Stomach (tissue), 9 donors: ENCODE data around the gene EIF3J. TPM values are rescaled to one million over a fixed set of nuclear protein-coding genes. Genes with fewer than 3 reads are reported as not detected.

Experiments used
- DNase-seq, 2 donors: peaks; one replicate each; pipeline versions ENCODE4 v3.0.0 to v3.0.0-alpha.2; 2013 to 2019
- H3K27ac ChIP-seq, 5 donors: fragments of 200-600 bp in 4 of 5; sonication (generic) in 4 of 5; one replicate each; pipeline ENCODE4 v1.5.1; 2013 to 2019; ENCODE audit warnings: mild to moderate bottlenecking in 1 of 5, moderate library complexity in 1 of 5
- H3K27me3 ChIP-seq, 3 donors: fragments of 200-600 bp; sonication (generic); one replicate each; pipeline ENCODE4 v1.5.1; 2017 to 2019; ENCODE audit warnings: mixed run types in 1 of 3
- H3K36me3 ChIP-seq, 4 donors: fragments of 200-600 bp; sonication (generic); 1 replicate in 3 of 4; 2 replicates in 1 of 4; pipeline ENCODE4 v1.5.1; 2016 to 2019
- H3K4me1 ChIP-seq, 4 donors: fragments of 200-600 bp; sonication (generic); one replicate each; pipeline ENCODE4 v1.5.1; 2016 to 2019
- H3K4me3 ChIP-seq, 4 donors: fragments of 200-600 bp; sonication (generic) in 3 of 4; one replicate each; pipeline ENCODE4 v1.5.1; 2016 to 2019; ENCODE audit warnings: mild to moderate bottlenecking in 1 of 4
- H3K9me3 ChIP-seq, 4 donors: fragments of 200-600 bp; sonication (generic); one replicate each; pipeline ENCODE4 v1.5.1; 2016 to 2019
- EP300 ChIP-seq: sonication (generic); formaldehyde crosslinking; IDR thresholded peaks from one replicate; pipeline ENCODE4 v1.6.1; 2017; ENCODE audit warnings: antibody characterized with exemption
- POLR2A ChIP-seq, 4 donors: fragments of 450-650 bp; IDR thresholded peaks; one replicate each; pipeline ENCODE4 v1.6.1; 2016; ENCODE audit warnings: antibody characterized with exemption in 4 of 4, control low read depth in 2 of 4, mild to moderate bottlenecking in 1 of 4, moderate library complexity in 1 of 4
- POLR2AphosphoS5 ChIP-seq, 3 donors: sonication (generic); formaldehyde crosslinking; IDR thresholded peaks; one replicate each; pipeline ENCODE4 v1.6.1; 2016; ENCODE audit warnings: antibody characterized with exemption in 3 of 3
- WGBS, 5 donors: extraction: QIAGEN DNeasy Blood & Tissue Kit in 3 of 5; methylation state at CpG; one replicate each; pipeline versions ENCODE4 v1.1.5 to v1.1.7; 2013 to 2018; 5-methylcytosine and 5-hydroxymethylcytosine counted together
- intact Hi-C: fragments of 100-400 bp; cut with DNase I; formaldehyde crosslinking; loops from one replicate; pipeline ENCODE4 v1.15.1; 2023; ENCODE audit warnings: low total_unique reads
- polyA plus RNA-seq, 3 donors: library from polyadenylated mRNA; stranded (reverse); fragments of 200-250 nt; gene quantifications; one replicate each; pipeline ENCODE4 v1.2.3, GENCODE V29; 2013
- total RNA-seq, 5 donors: library from RNA; depleted of rRNA; stranded (reverse); fragments of >200 nt; gene quantifications; one replicate each; pipeline versions ENCODE4 v1.1.0 to v1.2.3, GENCODE V29; 2014 to 2016
- TF ChIP-seq, protein P1 (sequence below), 7 experiments: fragments of 450-650 bp in 4 of 7; fragments of 200-600 bp in 3 of 7; sonication (generic) in 3 of 7; IDR thresholded peaks; one replicate each; pipeline ENCODE4 v1.5.1; 2016 to 2019; ENCODE audit warnings: antibody characterized with exemption in 7 of 7, control low read depth in 2 of 7, mild to moderate bottlenecking in 1 of 7
- donor health status: healthy with polysubstance abuse.
- donor health status: Bipolar disorder and iron deficiency.
- donor health status: healthy.

EIF3J gene
- total and polyA plus RNA-seq, 8 donors, result 41.5 to 100 (median 49.0) TPM

DNA sequence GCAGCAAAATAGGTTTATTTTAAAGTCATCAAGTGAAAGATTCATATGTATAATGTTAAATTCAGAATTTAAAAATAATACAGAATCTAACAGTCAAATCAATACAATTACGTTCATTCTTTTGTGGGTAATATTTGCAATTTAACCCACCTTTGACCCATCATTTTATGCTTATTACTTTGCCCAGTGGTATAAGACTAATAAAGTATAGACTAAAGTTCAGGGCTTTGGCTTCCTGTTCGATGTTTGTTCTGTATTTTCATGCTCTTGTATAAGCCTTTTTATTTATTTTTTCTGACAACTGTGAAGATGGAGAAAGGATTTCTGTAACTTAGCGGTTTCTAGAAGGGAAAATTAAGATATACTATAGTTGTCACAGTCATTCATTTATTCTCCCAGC, 44.3 kb upstream of the EIF3J start:
- intact Hi-C loops, result no loop called here
- H3K36me3 ChIP-seq, result peaks cover 21 to 81% (median 77%) of the 10 kb centered on the region in 4 donors
- H3K27ac ChIP-seq, result no peak overlapping the region
- no peak for DNase-seq
- no peak overlapping the region for H3K4me3 ChIP-seq
- no peaks in the 10 kb centered on the region for H3K9me3 ChIP-seq
- 58 to 67% (median 63%) methylated on average over 3 of the region's 3 CpGs for WGBS, 5 donors
- H3K27me3 ChIP-seq, result no peaks in the 10 kb centered on the region
- TF ChIP-seq POLR2A (IDR thresholded peaks at IDR 0.05) (no peak), POLR2AphosphoS5 (IDR thresholded peaks at IDR 0.05) (no peak), EP300 (no peak)
- TF ChIP-seq, protein P1, sequence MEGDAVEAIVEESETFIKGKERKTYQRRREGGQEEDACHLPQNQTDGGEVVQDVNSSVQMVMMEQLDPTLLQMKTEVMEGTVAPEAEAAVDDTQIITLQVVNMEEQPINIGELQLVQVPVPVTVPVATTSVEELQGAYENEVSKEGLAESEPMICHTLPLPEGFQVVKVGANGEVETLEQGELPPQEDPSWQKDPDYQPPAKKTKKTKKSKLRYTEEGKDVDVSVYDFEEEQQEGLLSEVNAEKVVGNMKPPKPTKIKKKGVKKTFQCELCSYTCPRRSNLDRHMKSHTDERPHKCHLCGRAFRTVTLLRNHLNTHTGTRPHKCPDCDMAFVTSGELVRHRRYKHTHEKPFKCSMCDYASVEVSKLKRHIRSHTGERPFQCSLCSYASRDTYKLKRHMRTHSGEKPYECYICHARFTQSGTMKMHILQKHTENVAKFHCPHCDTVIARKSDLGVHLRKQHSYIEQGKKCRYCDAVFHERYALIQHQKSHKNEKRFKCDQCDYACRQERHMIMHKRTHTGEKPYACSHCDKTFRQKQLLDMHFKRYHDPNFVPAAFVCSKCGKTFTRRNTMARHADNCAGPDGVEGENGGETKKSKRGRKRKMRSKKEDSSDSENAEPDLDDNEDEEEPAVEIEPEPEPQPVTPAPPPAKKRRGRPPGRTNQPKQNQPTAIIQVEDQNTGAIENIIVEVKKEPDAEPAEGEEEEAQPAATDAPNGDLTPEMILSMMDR (IDR thresholded peaks at IDR 0.05), result no peak
- H3K4me1 ChIP-seq, result peaks cover 0 to 11% (median 0%) of the 10 kb centered on the region in 4 donors

DNA sequence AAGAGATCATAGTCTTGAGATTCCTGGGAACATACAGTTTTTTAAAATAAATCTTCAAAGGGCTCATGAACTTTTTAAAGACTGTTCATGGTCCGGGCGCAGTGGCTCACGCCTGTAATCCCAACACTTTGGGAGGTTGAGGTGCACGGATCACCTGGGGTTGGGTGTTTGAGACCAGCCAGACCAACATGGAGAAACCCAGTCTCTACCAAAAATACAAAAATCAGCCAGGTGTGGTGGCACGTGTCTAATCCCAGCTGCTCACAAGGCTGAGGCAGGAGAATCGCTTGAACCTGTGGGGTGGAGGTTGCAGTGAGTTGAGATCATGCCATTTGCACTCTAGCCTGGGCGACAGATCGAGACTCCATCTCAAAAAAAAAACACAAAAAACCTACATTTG, 41.4 kb upstream of the EIF3J start:
- no peaks in the 10 kb centered on the region for H3K9me3 ChIP-seq
- intact Hi-C loops, result no loop called here
- H3K36me3 ChIP-seq, result peaks cover 26 to 77% (median 74%) of the 10 kb centered on the region in 4 donors
- no peak overlapping the region for H3K27ac ChIP-seq
- H3K4me3 ChIP-seq, result no peak overlapping the region
- DNase-seq, result no peak
- H3K4me1 ChIP-seq, result no peaks in the 10 kb centered on the region
- WGBS, 5 donors, result 92 to 95% (median 94%) methylated on average over 8 of the region's 8 CpGs
- H3K27me3 ChIP-seq, result no peaks in the 10 kb centered on the region
- TF ChIP-seq POLR2AphosphoS5 (IDR thresholded peaks at IDR 0.05) (no peak), EP300 (no peak), POLR2A (IDR thresholded peaks at IDR 0.05) (no peak)
- TF ChIP-seq, protein P1 (IDR thresholded peaks at IDR 0.05), result no peak

DNA sequence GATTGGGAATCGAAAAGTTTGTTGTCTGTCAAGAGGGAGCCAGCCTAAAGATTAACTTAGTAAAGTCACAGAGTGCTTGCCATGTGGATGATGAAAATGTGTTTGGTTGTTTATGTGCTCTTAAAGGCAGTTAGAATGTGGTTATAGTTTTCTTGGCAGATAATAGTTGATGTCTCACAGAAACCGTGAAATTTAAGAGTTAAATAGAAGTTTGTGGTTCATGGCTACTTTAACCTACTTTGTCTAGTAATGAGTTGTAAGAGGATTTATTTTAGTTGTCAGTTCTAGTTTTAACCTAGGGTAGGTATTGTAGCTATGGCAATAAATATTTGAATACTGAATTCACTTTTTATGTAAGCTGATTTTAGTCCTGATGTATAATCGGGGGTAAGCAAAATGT, 36.4 kb upstream of the EIF3J start:
- intact Hi-C loops, result no loop called here
- DNase-seq, result no peak
- no peak overlapping the region for H3K4me3 ChIP-seq
- H3K36me3 ChIP-seq, result peaks cover 18 to 65% (median 63%) of the 10 kb centered on the region in 4 donors
- H3K27ac ChIP-seq, result no peak overlapping the region
- no peaks in the 10 kb centered on the region for H3K4me1 ChIP-seq
- WGBS, 5 donors, result 52 to 75% (median 56%) methylated on average over 3 of the region's 3 CpGs
- TF ChIP-seq EP300, result no peak
- TF ChIP-seq, protein P1 (IDR thresholded peaks at IDR 0.05), result no peak
- TF ChIP-seq POLR2A (IDR thresholded peaks at IDR 0.05), result no peak
- no peak for TF ChIP-seq POLR2AphosphoS5 (IDR thresholded peaks at IDR 0.05)
- no peaks in the 10 kb centered on the region for H3K27me3 ChIP-seq
- H3K9me3 ChIP-seq, result no peaks in the 10 kb centered on the region

DNA sequence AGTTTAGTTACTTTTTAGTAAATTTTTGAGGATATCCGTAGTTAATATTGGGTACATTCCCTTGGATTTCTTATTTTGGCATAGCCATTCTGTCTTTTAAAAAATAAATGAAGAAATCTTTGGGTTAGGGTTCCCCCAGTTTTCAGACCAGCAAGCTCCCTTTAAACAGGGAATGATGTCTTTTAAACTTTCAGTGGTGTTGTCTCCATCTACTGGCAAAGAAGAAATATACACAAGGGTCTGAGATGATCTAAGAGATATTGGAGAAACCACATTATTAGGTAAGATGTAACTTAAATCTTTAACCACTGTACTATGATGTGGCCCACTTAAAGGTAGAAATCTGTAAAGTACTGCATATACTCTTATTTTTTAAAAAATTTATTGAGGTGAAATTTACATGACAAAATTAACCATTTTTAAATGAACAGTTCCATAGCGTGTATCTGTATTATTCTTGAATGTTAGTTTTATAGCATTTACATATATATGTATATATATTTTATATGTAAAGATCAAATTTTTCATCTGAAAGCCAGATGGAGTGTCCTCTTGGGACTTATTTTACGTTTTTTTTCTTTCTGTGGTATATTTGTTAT, 35.1 kb upstream of the EIF3J start:
- DNase-seq, result peak in 1 of 2 donors; percentile 58
- intact Hi-C loops, result no loop called here
- Histone ChIP-seq H3K36me3 (peaks cover 18 to 63% (median 57%) of the 10 kb centered on the region in 4 donors), H3K27me3 (no peaks in the 10 kb centered on the region), H3K27ac (no peak overlapping the region), H3K4me1 (no peaks in the 10 kb centered on the region), H3K4me3 (no peak overlapping the region), H3K9me3 (no peaks in the 10 kb centered on the region)
- TF ChIP-seq, protein P1 (IDR thresholded peaks at IDR 0.05), result peak in 3 of 7 experiments; percentile 38 to 55 (median 39)
- TF ChIP-seq POLR2AphosphoS5 (IDR thresholded peaks at IDR 0.05), result no peak
- TF ChIP-seq POLR2A (IDR thresholded peaks at IDR 0.05), result no peak
- no peak for TF ChIP-seq EP300
- WGBS, 5 donors, result 74 to 83% (median 82%) methylated on average over 3 of the region's 3 CpGs
